Vagina (tissue), 2 donors: ENCODE results near the gene FOXN1.

ENCODE experiments used
- POLR2A ChIP-seq, 2 donors: fragments of 450-650 bp; IDR thresholded peaks; one replicate each; pipeline ENCODE4 v1.6.1; 2017; ENCODE audit warnings: antibody characterized with exemption in 2 of 2, mild to moderate bottlenecking in 2 of 2, moderate library complexity in 2 of 2
- TF ChIP-seq, protein P1 (sequence below), 3 experiments: fragments of 450-650 bp in 2 of 3; fragments of 200-600 bp in 1 of 3; sonication (generic) in 1 of 3; IDR thresholded peaks; one replicate each; pipeline ENCODE4 v1.5.1; 2017 to 2019; ENCODE audit warnings: antibody characterized with exemption in 3 of 3, mild to moderate bottlenecking in 2 of 3, moderate library complexity in 2 of 3

DNA sequence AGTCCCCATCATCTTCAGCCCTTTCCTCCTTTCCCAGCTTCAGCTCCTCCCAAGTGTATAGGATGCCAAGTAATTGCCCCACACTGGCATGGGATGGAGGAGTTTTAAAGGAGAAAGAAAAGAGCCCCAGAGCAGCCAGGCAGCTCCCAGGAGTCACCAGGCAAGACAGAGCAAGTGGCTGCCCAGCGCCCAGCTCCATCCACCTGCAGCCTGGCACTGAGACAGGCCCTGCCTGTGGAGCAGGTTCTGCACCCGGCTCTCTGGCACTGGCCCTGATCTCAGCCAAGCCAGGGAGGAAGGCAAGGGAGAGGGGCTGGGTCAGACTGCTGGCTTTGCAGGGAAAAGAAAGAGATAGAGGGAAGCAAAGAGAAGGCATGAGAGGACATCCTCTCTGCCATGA lies 21.7 kb downstream of the FOXN1 start:
- no peak for TF ChIP-seq POLR2A (IDR thresholded peaks at IDR 0.05)
- TF ChIP-seq, protein P1, sequence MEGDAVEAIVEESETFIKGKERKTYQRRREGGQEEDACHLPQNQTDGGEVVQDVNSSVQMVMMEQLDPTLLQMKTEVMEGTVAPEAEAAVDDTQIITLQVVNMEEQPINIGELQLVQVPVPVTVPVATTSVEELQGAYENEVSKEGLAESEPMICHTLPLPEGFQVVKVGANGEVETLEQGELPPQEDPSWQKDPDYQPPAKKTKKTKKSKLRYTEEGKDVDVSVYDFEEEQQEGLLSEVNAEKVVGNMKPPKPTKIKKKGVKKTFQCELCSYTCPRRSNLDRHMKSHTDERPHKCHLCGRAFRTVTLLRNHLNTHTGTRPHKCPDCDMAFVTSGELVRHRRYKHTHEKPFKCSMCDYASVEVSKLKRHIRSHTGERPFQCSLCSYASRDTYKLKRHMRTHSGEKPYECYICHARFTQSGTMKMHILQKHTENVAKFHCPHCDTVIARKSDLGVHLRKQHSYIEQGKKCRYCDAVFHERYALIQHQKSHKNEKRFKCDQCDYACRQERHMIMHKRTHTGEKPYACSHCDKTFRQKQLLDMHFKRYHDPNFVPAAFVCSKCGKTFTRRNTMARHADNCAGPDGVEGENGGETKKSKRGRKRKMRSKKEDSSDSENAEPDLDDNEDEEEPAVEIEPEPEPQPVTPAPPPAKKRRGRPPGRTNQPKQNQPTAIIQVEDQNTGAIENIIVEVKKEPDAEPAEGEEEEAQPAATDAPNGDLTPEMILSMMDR (IDR thresholded peaks at IDR 0.05) = no peak
